NCI-H128 (cell line): ENCODE measurements around the gene ANKRD49.
"Not testable (repeated sequence)": the region's sequence is repeated elsewhere in the genome, so short reads cannot be mapped to it uniquely, and the experiment has no call there.

Experiments used
- DNase-seq: peaks from one replicate; lab custom pipeline; 2025; ENCODE audit not compliant: unreplicated experiment; lab: John Stamatoyannopoulos, UW

The ANKRD49 gene

GRCh38 chr11:94506513-94506912 lies 12.7 kb downstream of the ANKRD49 start:
- DNase-seq, result not testable (repeated sequence)

- no peak for DNase-seq
Measured at GRCh38 chr11:94507485-94507884, 13.7 kb downstream of the ANKRD49 start.

GRCh38 chr11:94511932-94512781 lies 18.4 kb downstream of the ANKRD49 start, which contains the start of gene C11orf97:
C11orf97 (plus strand) TSS chr11:94512461; CDS start chr11:94512529, 68 bp downstream.
- no peak for DNase-seq

DNA sequence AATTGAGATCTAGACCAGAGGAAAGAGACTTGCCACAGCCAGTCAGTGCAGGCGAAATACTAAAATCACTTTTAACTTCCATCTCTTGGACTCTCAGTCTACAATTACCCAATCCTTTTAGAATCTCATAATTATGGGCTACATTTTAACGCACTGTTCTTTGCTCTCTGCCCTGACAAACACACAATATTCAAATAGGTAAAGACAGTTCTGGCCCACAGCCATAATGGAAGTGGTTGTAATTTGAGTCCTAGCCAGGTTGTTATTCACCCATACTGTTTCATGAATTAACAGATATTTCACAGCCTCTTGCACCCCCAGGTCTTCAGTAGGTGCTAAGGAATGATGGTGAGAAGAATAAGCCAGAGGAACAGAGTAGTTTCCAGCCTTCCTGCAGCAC lies 19.3 kb downstream of the ANKRD49 start:
- peak; percentile 60 for DNase-seq

- DNase-seq, result no peak
Measured at GRCh38 chr11:94515398-94515797, 21.6 kb downstream of the ANKRD49 start.

- no peak for DNase-seq
Measured at GRCh38 chr11:94516725-94517124, 22.9 kb downstream of the ANKRD49 start.

DNA sequence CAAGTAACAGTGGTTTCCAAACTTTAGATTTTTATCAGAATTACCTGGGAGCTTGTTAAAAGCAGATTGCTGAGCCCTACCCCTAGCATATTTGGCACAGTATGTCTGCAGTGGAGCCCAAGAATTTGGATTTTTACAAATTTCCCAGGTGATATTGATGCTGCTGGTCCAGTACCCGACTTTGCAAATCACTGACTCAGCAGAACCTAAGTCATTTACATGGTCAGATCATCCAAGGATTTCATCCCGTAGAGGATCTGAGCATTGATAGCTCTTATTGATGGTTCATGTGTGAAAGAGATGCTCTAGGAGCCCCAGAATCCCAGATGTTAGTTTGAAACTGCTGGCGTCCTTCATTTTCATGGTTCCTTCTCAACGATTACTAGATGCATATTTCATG lies 24.5 kb downstream of the ANKRD49 start:
- DNase-seq, result no peak

DNA sequence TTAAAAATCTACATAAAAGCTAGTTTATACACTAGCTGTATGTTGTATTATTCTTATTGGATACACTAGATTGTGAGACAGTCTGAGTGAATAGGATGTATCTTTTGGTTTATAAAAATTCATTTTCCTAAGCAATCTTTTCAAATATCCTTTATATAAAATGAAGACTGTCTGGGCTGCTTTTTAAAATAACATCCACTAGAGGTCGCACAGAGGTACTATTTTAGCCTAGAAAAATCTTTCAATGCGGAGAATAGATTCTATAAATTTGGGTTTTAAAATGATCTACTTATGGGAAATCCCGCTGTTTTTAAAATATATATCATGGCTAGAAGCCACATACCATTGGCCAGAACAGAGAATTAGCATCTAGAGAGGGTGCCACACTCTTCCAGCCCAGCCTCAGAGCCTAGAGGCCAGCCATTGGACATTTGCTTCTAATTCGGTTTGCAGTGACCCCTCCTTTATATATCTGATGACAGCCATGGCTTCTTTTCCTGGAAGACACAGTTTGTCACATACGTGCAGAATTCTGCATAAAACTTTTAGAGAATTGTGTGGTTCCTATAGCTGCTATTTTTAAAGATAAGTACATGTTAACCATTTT lies 25.8 kb downstream of the ANKRD49 start:
- no peak for DNase-seq

GRCh38 chr11:94521684-94522083 lies 27.9 kb downstream of the ANKRD49 start:
- no peak for DNase-seq

DNA sequence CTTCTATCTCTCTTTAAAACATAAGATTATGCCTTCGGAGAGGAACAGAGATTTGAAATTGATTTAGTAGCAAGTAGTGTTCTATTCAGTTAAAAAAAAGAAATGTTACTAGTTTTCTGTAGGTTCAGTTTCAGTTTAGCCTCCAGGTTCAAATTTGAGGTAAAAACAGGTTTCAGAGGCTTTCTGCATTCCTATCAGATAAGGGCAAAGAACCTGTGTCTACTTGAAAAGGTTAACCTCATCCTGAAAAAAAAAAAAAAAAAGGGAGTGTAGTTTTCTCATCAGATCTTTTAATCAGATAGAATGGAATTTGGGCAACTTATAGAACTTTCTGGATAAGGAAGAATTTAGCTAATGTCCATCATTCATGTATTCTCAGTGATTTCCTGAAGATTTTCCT lies 30.6 kb downstream of the ANKRD49 start:
- DNase-seq, result no peak

- DNase-seq, result no peak
Measured at GRCh38 chr11:94525546-94526324, 32.0 kb downstream of the ANKRD49 start.

GRCh38 chr11:94526645-94527438 lies 33.1 kb downstream of the ANKRD49 start:
- DNase-seq, result no peak

DNA sequence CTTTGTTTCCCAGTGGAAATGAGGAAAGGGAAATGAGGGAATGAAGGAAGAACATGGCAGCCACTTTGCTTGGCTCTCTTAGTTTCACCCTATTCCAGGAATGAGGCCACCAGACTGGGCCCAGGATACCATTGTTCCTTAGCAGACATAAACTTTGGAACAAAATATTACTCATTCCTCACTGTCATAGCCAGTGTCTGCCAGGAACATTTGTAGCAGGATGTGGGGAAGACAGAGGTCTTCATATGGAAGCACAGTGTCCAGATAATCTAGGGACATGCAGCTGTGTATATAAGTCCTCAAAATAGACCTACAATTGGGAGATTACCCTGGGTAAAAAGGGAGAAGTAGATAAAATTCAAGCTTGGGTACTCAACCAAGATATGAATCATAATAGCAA lies 34.8 kb downstream of the ANKRD49 start:
- no peak for DNase-seq

GRCh38 chr11:94532211-94532610 lies 38.4 kb downstream of the ANKRD49 start:
- DNase-seq, result no peak

- DNase-seq, result no peak
Measured at GRCh38 chr11:94533206-94533605, 39.4 kb downstream of the ANKRD49 start.

DNA sequence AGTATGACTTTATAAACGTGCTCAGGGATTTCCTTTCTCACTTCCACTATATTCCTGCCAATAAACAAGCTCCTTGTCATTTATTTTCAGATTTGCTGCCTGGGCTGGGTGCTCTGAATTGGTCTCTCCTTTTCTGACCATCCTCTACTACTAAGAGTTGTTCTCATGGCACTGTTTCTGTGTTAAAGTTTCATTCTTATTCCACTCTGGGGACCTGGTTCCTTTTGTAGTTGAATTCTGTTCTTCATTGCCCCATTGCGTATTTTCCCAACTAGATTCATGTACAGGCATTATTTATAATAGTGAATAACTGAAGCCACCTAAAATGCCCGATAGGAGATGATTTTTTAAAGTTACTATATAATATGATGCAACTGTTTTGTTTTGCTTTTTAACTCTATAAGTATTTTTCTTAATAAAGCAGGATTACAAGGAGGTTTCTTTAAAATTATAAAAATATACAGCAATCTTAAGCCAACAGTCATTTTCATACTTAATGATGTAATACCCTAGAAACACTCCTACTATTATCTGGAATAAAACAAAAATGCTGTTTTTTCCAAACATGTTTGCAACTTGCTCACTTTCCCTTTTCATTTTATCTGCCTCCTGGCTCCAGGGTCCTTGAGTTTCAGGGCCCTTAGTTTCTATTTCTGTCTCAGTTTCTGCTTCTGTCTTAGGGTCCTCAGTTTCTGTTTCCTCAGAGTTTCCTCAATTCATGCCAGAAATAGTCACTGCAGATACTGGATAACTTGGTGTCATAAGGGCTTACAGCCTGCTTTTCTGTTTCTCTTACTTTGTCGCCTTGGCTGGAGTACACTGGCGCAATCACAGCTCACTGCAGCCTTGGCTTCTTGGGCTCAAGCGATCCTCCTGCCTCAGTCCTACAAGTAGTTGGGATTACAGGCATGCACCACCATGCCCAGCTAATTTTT lies 40.2 kb downstream of the ANKRD49 start:
- no peak for DNase-seq

DNA sequence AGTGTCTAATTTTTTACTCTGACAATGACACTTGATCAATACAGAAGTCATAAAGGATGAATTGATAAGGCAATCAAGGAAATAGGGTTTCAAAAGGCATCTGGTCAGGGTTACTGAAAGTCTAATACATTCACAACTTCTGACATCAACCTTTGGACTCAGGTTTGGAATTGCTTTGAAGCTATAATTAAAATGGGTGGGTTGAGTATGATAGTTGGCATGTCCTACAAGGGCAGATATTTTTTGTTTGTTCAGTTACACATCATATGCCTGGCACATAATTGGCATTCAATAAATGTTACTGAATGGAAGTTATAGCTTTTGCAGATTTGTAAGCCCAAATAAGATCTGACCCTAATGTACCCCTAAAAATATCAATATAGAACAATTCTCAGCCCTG lies 42.6 kb downstream of the ANKRD49 start:
- DNase-seq, result no peak

DNA sequence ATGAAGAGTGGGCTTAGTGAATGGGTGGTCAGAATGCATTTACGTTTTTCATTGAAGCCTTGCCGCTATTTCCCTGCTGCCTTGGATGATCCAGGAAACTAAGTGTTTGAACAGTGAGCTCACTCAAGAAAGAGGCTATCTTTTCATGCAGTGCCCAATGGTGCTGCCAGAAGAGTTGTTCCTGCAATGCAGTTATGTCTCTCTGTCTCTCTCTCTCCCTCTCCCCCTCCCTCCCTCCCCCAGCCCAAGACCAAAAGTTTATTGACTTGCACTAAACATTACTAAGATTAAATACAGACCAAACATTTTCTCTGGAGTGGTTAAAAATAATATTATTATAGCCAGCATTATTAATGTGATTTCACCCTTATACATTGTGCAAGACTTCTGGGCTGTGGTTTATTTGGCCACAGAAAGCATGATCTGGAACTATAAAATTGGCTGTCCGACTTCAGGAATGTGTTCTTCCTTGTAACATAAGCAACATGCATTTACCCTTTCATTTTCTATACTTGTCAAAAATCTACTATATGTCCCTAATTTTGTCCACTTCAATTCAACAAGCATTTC lies 43.3 kb downstream of the ANKRD49 start:
- no peak for DNase-seq

DNA sequence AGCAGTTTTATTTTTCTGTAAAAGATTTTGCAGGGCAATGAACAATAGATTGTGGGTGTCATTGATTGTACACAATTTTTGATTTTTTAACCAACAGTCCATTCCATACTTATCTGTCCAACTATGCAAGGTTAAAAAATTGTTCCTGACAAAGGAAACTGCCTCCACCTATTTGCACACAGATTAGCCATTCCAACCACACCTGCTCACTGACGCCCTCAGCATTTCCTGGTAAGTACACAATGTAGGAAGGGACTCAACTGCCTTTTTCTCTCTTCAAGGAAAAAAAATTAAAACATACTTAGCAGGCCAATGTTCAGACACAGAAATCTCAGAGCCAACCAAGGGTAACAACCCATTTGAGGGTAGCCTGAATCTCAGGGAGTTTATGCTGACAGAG lies 45.6 kb downstream of the ANKRD49 start:
- DNase-seq, result no peak
